ENCODE data around the gene RTF1. TPM values are rescaled to one million over a fixed set of nuclear protein-coding genes. Genes with fewer than 3 reads are reported as not detected.

RTF1 gene
- polyA plus RNA-seq, 2 of the 4 experiments (the other 2 are of a cell fraction), result 21.1 to 22.8 TPM

- POLR2A ChIA-PET, result no interaction called here
- H3K4me2 ChIP-seq, result no peak overlapping the region
- peaks cover 3% of the 10 kb centered on the region; the same call in 1 of the 3 replicates for H3K4me1 ChIP-seq
- H3K9me3 ChIP-seq, result no peaks in the 10 kb centered on the region
- DNase-seq (ENCODE audit: low read depth in 1 of 2, low spot score in 1 of 2) (no peak), ATAC-seq (no peak), FAIRE-seq (no peak)
- H3K4me3 ChIP-seq, result no peak overlapping the region
- CTCF ChIA-PET, result no interaction called here
- H3K27ac ChIP-seq, result no peak overlapping the region
- 85% methylated on average over 5 of the region's 5 CpGs for WGBS (ENCODE audit: missing lambda C conversion rate)
- TF ChIP-seq KDM5A (IDR thresholded peaks at IDR 0.05), result no peak
- no peak for TF ChIP-seq EHMT2 (IDR thresholded peaks at IDR 0.05; ENCODE audit: low read depth)
- TF ChIP-seq, protein P1, sequence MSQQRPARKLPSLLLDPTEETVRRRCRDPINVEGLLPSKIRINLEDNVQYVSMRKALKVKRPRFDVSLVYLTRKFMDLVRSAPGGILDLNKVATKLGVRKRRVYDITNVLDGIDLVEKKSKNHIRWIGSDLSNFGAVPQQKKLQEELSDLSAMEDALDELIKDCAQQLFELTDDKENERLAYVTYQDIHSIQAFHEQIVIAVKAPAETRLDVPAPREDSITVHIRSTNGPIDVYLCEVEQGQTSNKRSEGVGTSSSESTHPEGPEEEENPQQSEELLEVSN (IDR thresholded peaks at IDR 0.05; ENCODE audit: borderline replicate concordance, low read depth), result no peak
- no peak for TF ChIP-seq EP300 (IDR thresholded peaks at IDR 0.05)
- TF ChIP-seq POLR2AphosphoS2 (conservative IDR thresholded peaks at IDR 0.05; ENCODE audit: low read length), result no peak
- no peak for TF ChIP-seq ATOH8 (CRISPR knock-in tag; IDR thresholded peaks at IDR 0.05; ENCODE audit: low read depth)
- no peak for TF ChIP-seq PHF8 (IDR thresholded peaks at IDR 0.05; ENCODE audit: borderline replicate concordance, low read depth)
- no peak for TF ChIP-seq JUN (IDR thresholded peaks at IDR 0.05)
- TF ChIP-seq TP53 (CRISPR knock-in tag; IDR thresholded peaks at IDR 0.05), result no peak
- TF ChIP-seq KDM1A (IDR thresholded peaks at IDR 0.05; ENCODE audit: low read depth), result no peak
These were observed 9.6 kb upstream of the RTF1 start for GRCh38 chr15:41407341-41407740.

DNA sequence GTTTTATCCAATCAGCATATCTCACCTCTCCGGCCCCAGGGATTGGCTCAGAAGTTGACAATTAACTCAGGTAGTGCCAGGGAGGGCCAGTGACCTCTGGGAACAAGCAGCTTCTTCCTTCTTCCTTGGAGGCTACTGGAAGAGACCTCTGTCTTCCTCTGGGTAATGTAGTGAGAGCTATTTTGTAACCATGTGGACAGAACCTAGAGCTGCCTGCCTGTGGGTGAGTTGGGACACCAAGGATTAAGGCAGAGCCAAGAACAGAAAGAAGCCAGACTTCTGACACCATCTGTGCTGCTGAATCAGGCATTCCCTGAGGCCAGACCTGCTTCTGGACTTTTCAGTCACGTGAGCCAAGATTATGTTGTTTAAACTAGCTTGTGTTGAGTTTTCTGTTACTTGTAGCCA lies 8.7 kb upstream of the RTF1 start:
- ChIA-PET POLR2A (no interaction called here), CTCF (no interaction called here)
- peaks cover under 1% of the 10 kb centered on the region; the same call in 1 of the 3 replicates for H3K4me1 ChIP-seq
- H3K4me3 ChIP-seq, result no peak overlapping the region
- no peaks in the 10 kb centered on the region for H3K9me3 ChIP-seq
- no peak overlapping the region for H3K27ac ChIP-seq
- H3K4me2 ChIP-seq, result no peak overlapping the region
- ATAC-seq (no peak), FAIRE-seq (no peak), DNase-seq (ENCODE audit: low read depth in 1 of 2, low spot score in 1 of 2) (no peak)
- TF ChIP-seq FOXS1 (CRISPR knock-in tag; IDR thresholded peaks at IDR 0.05) (no peak), SMC3 (IDR thresholded peaks at IDR 0.05) (no peak), RARB (CRISPR knock-in tag; IDR thresholded peaks at IDR 0.05) (no peak), TP53 (CRISPR knock-in tag; IDR thresholded peaks at IDR 0.05) (no peak), HEYL (CRISPR knock-in tag; IDR thresholded peaks at IDR 0.05) (no peak), HMGXB4 (CRISPR knock-in tag; IDR thresholded peaks at IDR 0.05; ENCODE audit: borderline replicate concordance) (no peak), CEBPB (IDR thresholded peaks at IDR 0.05) (no peak), RNF2 (IDR thresholded peaks at IDR 0.05; ENCODE audit: borderline replicate concordance, low read depth) (no peak), ELK1 (IDR thresholded peaks at IDR 0.05; ENCODE audit: low read depth, low read length) (no peak), ZSCAN20 (CRISPR knock-in tag; IDR thresholded peaks at IDR 0.05) (no peak), CHD4 (IDR thresholded peaks at IDR 0.05; ENCODE audit: borderline replicate concordance) (no peak), ATOH8 (CRISPR knock-in tag; IDR thresholded peaks at IDR 0.05; ENCODE audit: low read depth) (no peak)
- TF ChIP-seq, protein P2, sequence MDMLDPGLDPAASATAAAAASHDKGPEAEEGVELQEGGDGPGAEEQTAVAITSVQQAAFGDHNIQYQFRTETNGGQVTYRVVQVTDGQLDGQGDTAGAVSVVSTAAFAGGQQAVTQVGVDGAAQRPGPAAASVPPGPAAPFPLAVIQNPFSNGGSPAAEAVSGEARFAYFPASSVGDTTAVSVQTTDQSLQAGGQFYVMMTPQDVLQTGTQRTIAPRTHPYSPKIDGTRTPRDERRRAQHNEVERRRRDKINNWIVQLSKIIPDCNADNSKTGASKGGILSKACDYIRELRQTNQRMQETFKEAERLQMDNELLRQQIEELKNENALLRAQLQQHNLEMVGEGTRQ (IDR thresholded peaks at IDR 0.05), result no peak
- TF ChIP-seq, protein P3, sequence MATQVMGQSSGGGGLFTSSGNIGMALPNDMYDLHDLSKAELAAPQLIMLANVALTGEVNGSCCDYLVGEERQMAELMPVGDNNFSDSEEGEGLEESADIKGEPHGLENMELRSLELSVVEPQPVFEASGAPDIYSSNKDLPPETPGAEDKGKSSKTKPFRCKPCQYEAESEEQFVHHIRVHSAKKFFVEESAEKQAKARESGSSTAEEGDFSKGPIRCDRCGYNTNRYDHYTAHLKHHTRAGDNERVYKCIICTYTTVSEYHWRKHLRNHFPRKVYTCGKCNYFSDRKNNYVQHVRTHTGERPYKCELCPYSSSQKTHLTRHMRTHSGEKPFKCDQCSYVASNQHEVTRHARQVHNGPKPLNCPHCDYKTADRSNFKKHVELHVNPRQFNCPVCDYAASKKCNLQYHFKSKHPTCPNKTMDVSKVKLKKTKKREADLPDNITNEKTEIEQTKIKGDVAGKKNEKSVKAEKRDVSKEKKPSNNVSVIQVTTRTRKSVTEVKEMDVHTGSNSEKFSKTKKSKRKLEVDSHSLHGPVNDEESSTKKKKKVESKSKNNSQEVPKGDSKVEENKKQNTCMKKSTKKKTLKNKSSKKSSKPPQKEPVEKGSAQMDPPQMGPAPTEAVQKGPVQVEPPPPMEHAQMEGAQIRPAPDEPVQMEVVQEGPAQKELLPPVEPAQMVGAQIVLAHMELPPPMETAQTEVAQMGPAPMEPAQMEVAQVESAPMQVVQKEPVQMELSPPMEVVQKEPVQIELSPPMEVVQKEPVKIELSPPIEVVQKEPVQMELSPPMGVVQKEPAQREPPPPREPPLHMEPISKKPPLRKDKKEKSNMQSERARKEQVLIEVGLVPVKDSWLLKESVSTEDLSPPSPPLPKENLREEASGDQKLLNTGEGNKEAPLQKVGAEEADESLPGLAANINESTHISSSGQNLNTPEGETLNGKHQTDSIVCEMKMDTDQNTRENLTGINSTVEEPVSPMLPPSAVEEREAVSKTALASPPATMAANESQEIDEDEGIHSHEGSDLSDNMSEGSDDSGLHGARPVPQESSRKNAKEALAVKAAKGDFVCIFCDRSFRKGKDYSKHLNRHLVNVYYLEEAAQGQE (IDR thresholded peaks at IDR 0.05), result no peak
- 81% methylated on average over 2 of the region's 2 CpGs for WGBS (ENCODE audit: missing lambda C conversion rate)

Data from A549 (cell line).